Activated T-helper 2 cell treated with anti-CD3 and anti-CD28 coated beads, Interferon-gamma antibody, Interleukin-2, Interleukin-4, amounts not matched to agents 10 μg/mL and 5 μg/mL and 100 μg/mL, durations not matched to agents 14 hours and 24 hours and 36 hours (primary cell): ENCODE data around the gene CALY. TPM values are rescaled to one million over a fixed set of nuclear protein-coding genes. Genes with fewer than 3 reads are reported as not detected.

Experiments
- DNase-seq: peaks from one replicate; pipeline ENCODE4 v3.0.0; 2021; ENCODE audit warnings: low spot score
- H3K27ac Mint-ChIP-seq: one replicate; pipeline ENCODE4 v1.8.0; 2021; ENCODE audit warnings: mixed read lengths
- H3K27me3 Mint-ChIP-seq: one replicate; pipeline ENCODE4 v1.8.0; 2021; ENCODE audit warnings: low read depth, mixed read lengths
- H3K36me3 Mint-ChIP-seq: one replicate; pipeline ENCODE4 v1.8.0; 2021; ENCODE audit warnings: low read depth, mixed read lengths
- H3K4me1 Mint-ChIP-seq: one replicate; pipeline ENCODE4 v1.8.0; 2021; ENCODE audit warnings: low read depth, mixed read lengths
- H3K4me3 Mint-ChIP-seq: one replicate; pipeline ENCODE4 v1.8.0; 2021; ENCODE audit warnings: low read depth, mild to moderate bottlenecking, moderate library complexity, mixed read lengths
- H3K9me3 Mint-ChIP-seq: one replicate; pipeline ENCODE4 v1.8.0; 2021; ENCODE audit warnings: mixed read lengths
- intact Hi-C: fragments of 100-400 bp; cut with micrococcal nuclease; formaldehyde crosslinking; loops from one replicate; pipeline ENCODE4 v1.15.1; 2023
- total RNA-seq: library from RNA; stranded (reverse); gene quantifications from 2 replicates; pipeline ENCODE4 v1.2.3, GENCODE V29; 2022

The CALY gene
- total RNA-seq, 1 donor from 2014 or later, result not detected

DNA sequence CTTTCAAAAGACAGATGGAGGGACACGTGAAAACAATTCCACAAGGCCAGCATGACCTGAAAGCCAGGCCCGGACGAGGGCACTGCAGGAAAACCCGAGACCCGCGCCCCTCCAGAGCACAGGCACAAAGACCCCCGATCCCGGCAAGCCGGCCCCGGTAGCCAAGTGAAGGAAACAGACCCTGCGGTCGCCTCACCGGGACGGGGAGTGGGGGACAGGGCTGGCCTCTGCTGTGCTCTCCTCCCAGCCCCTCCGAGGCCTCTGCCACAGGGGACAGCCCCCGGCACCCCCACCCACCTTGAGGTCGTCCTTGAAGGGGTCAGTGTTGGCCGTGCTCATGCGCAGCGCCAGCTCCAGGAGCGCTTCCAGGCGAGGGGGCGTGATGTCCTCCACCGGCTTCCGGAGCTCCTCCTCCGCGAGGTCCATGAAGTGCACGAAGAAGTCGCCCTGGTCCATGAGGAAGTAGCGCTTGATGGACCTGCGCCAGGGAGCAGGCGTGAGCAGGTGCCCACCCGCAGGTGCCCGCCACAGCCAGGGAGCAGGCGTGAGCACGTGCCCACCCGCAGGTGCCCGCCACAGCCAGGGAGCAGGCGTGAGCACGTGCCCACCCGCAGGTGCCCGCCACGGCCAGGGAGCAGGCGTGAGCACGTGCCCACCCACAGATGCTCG lies 48.7 kb downstream of the CALY start:
- intact Hi-C loops, result no loop called here
- Mint-ChIP-seq H3K9me3 (no peaks in the 10 kb centered on the region), H3K36me3 (peaks cover 63% of the 10 kb centered on the region), H3K4me1 (no peaks in the 10 kb centered on the region), H3K27ac (no peak overlapping the region), H3K4me3 (no peak overlapping the region), H3K27me3 (no peaks in the 10 kb centered on the region)
- no peak for DNase-seq

DNA sequence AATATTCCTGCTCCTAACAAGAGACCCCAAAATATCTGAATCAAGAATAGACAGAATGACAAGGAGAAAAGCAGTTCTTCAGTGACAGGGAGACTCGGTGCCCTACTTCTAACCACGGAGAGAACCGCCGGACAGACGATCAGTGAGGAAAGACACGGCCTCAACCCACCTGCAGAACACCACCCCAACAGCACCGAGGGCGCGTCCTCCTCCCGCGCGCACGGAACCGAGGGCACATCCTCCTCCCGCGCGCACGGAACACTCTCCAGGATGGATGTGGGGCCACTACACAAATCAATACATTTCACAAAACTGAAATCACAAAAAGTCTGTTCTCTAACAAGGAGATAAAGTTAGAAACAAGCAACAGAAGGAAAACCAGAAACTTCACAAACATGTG lies 50.3 kb downstream of the CALY start:
- H3K9me3 Mint-ChIP-seq, result no peaks in the 10 kb centered on the region
- no peak overlapping the region for H3K27ac Mint-ChIP-seq
- no peak overlapping the region for H3K4me3 Mint-ChIP-seq
- peaks cover 67% of the 10 kb centered on the region for H3K36me3 Mint-ChIP-seq
- intact Hi-C loops, result no loop called here
- DNase-seq, result no peak
- H3K27me3 Mint-ChIP-seq, result no peaks in the 10 kb centered on the region
- H3K4me1 Mint-ChIP-seq, result no peaks in the 10 kb centered on the region

DNA sequence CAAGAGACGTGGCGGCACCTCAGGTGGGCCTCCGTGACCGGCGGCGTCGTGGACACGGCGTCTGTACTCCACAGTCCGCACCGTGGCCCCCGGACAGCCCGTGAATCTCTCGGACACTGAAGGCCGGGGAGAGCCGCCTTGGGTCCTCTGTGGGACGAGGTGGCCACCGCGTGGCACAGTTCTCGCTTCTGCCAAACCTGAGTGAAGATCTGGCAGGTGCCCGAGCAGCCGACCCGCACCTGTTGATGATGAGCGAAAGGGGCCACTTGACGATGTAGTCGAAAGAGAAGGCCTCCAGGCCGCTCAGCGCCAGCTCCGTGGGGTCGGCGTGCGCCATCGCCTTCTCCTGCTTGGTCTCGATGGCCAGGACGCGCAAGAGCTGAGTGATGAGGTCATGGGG lies 51.5 kb downstream of the CALY start:
- intact Hi-C loops, result no loop called here
- Mint-ChIP-seq H3K27ac (no peak overlapping the region), H3K27me3 (no peaks in the 10 kb centered on the region), H3K4me1 (no peaks in the 10 kb centered on the region), H3K36me3 (peaks cover 61% of the 10 kb centered on the region), H3K4me3 (no peak overlapping the region), H3K9me3 (no peaks in the 10 kb centered on the region)
- no peak for DNase-seq

DNA sequence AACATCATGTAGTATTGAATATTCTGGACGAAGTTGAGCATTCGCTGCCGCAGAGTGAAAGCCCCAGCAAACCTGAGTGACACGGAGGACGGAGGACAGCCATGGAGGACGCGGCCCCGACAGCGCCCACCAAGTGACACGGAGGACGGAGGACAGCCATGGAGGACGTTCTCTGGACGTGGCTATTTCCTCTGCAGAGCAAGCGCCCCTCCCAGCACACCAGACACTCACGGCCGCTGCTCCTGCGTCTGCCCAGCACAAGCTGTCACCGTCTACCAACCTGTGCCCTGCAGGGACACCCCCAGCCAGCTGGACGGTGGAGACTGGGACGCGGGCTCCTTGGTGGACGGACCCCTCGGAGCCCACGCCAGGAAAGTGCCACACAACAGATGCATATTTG lies 52.8 kb downstream of the CALY start:
- H3K4me1 Mint-ChIP-seq, result peaks cover 2% of the 10 kb centered on the region
- no peak for DNase-seq
- no peaks in the 10 kb centered on the region for H3K27me3 Mint-ChIP-seq
- H3K27ac Mint-ChIP-seq, result no peak overlapping the region
- peaks cover 58% of the 10 kb centered on the region for H3K36me3 Mint-ChIP-seq
- intact Hi-C loops, result no loop called here
- no peaks in the 10 kb centered on the region for H3K9me3 Mint-ChIP-seq
- no peak overlapping the region for H3K4me3 Mint-ChIP-seq

DNA sequence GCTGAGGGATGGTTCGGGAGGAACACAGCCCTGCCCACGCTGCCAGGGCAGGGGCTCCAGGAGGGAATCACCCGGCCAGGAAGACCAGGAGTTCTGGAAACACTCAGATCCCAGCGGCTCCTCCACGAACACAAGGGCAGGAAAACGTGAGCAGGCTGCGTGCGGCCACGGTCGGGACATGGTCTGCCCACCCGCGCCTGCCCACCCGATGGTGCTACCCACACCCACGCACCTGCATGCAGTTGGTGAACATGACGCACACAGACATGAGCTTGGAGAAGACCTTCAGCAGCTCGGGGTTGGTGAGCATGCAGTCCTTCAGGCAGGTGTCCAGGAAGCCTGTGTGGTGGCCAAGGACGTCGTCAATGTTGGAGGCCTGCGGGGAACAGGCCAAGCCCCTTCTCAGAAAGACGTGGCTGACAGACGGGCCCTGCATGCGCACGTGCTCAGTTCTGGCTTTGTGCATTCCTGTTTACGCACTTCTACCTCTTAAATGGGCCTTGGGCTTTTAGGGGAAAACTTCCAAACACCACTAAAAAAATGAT lies 53.8 kb downstream of the CALY start:
- Mint-ChIP-seq H3K4me1 (peaks cover 13% of the 10 kb centered on the region), H3K36me3 (peaks cover 55% of the 10 kb centered on the region), H3K4me3 (no peak overlapping the region), H3K9me3 (no peaks in the 10 kb centered on the region), H3K27ac (no peak overlapping the region), H3K27me3 (no peaks in the 10 kb centered on the region)
- DNase-seq, result no peak
- intact Hi-C loops, result no loop called here

DNA sequence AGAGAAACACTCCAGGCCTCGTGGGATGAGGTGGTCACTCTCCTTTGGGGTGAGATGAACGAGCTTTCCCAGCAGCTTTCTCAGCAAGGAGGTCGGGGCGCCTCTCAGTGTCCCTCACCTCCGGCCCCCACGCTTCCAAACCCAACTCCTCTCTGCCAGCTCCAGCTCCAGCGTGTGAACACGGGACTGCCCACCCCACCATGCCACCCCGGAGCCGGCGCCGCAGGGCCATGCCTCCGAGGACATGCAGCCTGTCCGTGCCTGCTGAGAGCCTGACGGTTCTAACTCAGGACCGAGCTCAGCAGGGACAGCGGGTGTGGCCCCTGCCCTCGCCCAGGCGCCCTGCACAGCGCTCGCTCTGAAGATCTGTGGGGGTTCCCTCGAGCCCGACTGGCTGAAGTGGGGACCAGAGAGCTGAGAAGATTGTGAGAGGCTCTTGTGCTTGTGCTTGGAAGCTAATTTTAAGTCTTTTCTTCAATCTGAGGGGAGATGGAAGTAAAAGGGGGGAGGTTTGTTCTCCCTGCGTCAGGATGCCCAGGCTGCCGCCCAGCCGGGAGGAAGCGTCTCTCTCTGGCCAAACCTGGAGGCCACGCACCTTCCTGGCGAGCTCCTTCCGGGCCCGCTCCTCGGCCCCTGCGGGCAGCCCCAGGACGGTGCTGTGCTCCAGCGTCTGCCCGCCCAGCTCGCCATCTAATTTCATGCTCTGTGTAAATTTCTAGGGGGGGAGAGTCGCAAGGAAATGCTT lies 54.9 kb downstream of the CALY start:
- DNase-seq, result no peak
- Mint-ChIP-seq H3K27ac (no peak overlapping the region), H3K4me1 (peaks cover 15% of the 10 kb centered on the region), H3K9me3 (no peaks in the 10 kb centered on the region), H3K36me3 (peaks cover 48% of the 10 kb centered on the region), H3K4me3 (no peak overlapping the region), H3K27me3 (no peaks in the 10 kb centered on the region)
- intact Hi-C loops, result no loop called here

DNA sequence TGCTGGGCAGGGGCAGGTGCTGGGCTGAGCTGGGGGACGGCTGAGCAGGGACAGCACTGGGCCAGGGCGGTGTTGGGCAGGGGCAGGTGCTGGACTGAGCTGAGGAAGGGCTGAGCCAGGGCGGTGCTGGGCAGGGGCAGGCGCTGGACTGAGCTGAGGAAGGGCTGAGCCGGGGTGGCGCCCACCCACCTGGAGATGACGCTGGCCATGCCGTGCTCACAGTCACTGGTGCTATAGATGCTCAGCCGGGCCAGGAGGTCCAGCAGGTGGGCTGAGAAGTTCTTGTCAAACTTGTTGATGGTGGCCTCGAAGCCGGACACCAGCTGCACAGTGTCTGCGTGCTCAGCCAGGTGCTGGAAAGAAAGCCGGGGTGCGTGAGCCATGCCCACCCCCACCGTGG lies 55.6 kb downstream of the CALY start:
- Mint-ChIP-seq H3K4me1 (peaks cover 15% of the 10 kb centered on the region), H3K4me3 (no peak overlapping the region), H3K27me3 (no peaks in the 10 kb centered on the region), H3K9me3 (no peaks in the 10 kb centered on the region), H3K27ac (no peak overlapping the region), H3K36me3 (peaks cover 41% of the 10 kb centered on the region)
- intact Hi-C loops, result no loop called here
- no peak for DNase-seq

DNA sequence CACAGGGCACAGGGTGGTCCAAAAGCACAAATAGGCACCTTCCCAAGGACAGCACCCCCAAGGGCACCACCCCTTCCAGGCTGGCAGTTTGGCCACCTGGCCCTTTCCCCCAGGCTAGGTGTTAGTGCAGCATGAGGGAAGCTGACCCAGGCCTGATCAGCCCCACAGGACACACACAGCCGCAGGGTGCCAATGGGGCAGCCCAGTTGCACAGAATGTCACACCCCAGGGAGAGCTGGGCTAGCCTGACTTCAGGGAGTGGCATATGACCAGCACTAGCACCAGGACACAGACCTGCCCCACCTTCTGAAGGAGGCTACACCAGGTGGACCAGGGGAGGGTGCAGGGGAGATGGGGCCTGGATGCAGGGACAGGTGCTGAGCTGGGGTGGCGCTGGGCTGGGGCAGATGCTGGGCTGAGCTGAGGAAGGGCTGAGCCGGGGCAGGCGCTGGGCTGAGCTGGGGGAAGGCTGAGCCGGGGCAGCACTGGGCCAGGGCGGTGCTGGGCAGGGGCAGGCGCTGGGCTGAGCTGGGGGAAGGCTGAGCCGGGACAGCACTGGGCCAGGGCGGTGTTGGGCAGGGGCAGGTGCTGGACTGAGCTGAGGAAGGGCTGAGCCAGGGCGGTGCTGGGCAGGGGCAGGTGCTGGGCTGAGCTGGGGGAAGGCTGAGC lies 56.2 kb downstream of the CALY start:
- Mint-ChIP-seq H3K27me3 (no peaks in the 10 kb centered on the region), H3K9me3 (no peaks in the 10 kb centered on the region), H3K4me1 (peaks cover 15% of the 10 kb centered on the region), H3K36me3 (peaks cover 41% of the 10 kb centered on the region), H3K27ac (no peak overlapping the region), H3K4me3 (no peak overlapping the region)
- no peak for DNase-seq
- intact Hi-C loops, result no loop called here

DNA sequence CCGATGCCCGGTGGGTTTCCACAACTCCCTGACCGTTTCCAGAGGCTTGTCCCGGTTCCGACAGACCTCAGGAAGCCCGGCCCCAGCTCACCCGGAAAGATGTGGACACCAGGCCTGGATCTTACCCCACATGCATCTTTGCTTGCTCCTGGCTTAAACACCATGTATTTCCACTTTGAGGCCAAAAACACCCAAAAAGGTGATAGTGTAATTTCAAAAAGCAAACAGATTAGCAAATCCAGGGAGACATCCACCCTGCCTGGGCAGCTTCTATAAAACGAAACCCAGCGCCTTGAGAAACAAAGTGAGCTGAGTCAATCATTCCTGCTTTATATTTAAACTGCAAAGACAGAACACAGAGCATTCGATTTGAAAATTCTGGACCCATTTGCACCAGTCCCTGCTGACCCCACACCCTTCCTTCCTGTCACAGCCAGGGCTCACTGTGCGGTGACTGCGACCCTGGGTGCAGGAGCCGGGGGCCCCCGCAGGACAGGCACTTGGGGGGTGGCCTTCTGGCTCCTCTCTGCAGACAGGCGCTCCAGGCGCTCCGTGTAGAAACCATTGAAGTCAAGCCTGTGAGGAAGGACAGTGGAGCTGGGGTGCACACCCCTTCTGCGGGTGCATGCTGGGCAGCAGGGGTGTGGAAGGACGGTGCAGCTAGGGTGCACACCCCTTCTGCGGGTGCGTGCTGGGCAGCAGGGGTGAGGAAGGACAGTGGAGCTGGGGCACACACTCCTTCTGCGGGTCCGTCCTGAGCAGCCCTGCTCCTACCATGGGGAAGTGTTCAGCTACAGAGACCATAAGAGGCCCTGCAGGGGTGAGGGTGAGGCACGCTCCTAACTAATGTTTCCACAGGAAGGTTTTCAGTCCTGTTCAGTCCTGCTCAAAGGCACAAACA lies 57.1 kb downstream of the CALY start:
- no peak overlapping the region for H3K4me3 Mint-ChIP-seq
- H3K27ac Mint-ChIP-seq, result no peak overlapping the region
- intact Hi-C loops, result no loop called here
- H3K27me3 Mint-ChIP-seq, result no peaks in the 10 kb centered on the region
- H3K9me3 Mint-ChIP-seq, result no peaks in the 10 kb centered on the region
- H3K4me1 Mint-ChIP-seq, result peaks cover 18% of the 10 kb centered on the region
- no peak for DNase-seq
- peaks cover 43% of the 10 kb centered on the region for H3K36me3 Mint-ChIP-seq

DNA sequence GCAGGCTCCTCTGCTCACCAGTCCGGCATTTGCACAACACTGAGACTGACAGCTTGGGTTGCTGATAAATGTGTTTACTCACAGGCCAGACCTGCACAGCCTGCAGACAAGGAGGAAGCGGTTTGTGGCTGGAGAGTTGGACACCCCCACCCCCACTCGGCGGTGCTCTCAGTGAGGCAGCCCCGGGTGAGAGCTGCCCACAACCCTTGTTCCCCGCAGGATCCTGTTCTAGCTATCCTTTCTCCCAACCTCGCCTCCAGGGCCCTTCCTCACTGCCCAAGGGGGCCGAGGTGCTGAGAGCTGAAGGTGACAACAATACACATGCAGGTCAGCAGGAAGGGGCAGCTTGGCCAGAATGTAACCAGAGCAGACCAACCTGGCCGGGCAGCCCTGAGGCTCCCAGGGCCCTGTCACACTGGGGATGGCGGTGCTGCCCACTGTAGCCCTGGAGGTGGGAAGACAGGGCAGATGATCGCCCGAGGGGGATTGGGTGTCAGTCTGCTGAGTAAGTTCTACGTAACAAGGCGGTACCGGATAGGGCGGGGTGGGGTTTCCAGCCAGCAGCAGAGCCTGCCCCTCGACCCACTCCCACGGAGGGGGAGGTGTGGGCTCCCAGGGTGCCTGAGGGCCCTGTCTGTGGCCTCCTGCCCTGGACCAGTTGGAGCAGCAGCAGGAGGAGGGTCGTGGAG lies 58.0 kb downstream of the CALY start:
- DNase-seq, result peak; percentile 59
- Mint-ChIP-seq H3K27ac (peak overlapping the region; percentile 69), H3K4me3 (peak overlapping the region; percentile 79), H3K4me1 (peaks cover 18% of the 10 kb centered on the region), H3K36me3 (peaks cover 38% of the 10 kb centered on the region), H3K9me3 (no peaks in the 10 kb centered on the region), H3K27me3 (no peaks in the 10 kb centered on the region)
- intact Hi-C loops, result no loop called here

DNA sequence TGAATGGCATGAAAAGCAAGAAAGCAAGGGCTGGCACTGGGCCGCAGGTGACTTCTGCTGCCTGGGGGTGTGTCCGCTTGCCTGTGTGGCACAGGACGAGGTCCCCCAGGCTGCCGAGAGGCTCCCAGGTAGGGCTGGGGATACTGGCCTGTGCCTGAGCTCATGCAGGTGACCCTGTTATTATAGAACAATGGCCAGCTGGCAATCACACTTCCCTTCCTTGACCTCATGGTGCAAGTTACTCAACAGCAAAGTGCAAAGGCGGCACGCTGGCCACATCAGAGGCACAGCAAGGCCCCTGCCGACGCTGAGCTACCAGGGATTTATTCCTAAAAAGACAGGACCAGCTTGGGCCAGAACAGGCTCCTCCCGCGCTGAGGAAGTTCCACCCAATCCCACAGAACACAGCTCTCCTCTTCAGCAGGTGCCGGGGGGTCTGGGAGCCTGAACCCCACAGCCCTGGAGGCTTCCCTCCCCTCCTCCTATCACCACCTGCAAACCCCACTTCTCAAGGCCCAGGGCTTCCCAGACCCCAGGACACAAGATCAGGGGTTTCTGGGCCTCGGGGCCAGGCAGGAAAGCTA lies 58.6 kb downstream of the CALY start:
- intact Hi-C loops, result no loop called here
- no peaks in the 10 kb centered on the region for H3K27me3 Mint-ChIP-seq
- no peak for DNase-seq
- peak overlapping the region; percentile 79 for H3K4me3 Mint-ChIP-seq
- no peaks in the 10 kb centered on the region for H3K9me3 Mint-ChIP-seq
- peak overlapping the region; percentile 69 for H3K27ac Mint-ChIP-seq
- H3K36me3 Mint-ChIP-seq, result peaks cover 35% of the 10 kb centered on the region
- H3K4me1 Mint-ChIP-seq, result peaks cover 18% of the 10 kb centered on the region
